Osteocyte (in vitro differentiated cells): ENCODE results near the gene SAMD4A. TPM values are rescaled to one million over a fixed set of nuclear protein-coding genes. Genes with fewer than 3 reads are reported as not detected.

ENCODE experiments used
- DNase-seq: peaks from one replicate; pipeline ENCODE4 v3.0.0; 2021; ENCODE audit warnings: mixed read lengths; ENCODE audit not compliant: unreplicated experiment; ENCODE audit errors: extremely low spot score
- H3K27ac Mint-ChIP-seq: one replicate; pipeline ENCODE4 v1.8.0; 2021; ENCODE audit warnings: mild to moderate bottlenecking, mixed read lengths; ENCODE audit not compliant: unreplicated experiment
- H3K27me3 Mint-ChIP-seq: one replicate; pipeline ENCODE4 v1.8.0; 2021; ENCODE audit warnings: mixed read lengths; ENCODE audit not compliant: unreplicated experiment
- H3K36me3 Mint-ChIP-seq: one replicate; pipeline ENCODE4 v1.8.0; 2021; ENCODE audit warnings: mixed read lengths; ENCODE audit not compliant: unreplicated experiment
- H3K4me1 Mint-ChIP-seq: one replicate; pipeline ENCODE4 v1.8.0; 2021; ENCODE audit warnings: mixed read lengths; ENCODE audit not compliant: unreplicated experiment
- H3K4me3 Mint-ChIP-seq: one replicate; pipeline ENCODE4 v1.8.0; 2021; ENCODE audit warnings: mild to moderate bottlenecking, moderate library complexity, mixed read lengths; ENCODE audit not compliant: unreplicated experiment
- H3K9me3 Mint-ChIP-seq: one replicate; pipeline ENCODE4 v1.8.0; 2021; ENCODE audit warnings: mixed read lengths; ENCODE audit not compliant: unreplicated experiment
- total RNA-seq: library from RNA; stranded (reverse); gene quantifications from 2 replicates; pipeline ENCODE4 v1.2.1, GENCODE V29; 2021
- TF ChIP-seq, protein P1 (sequence below): fragments of 200-600 bp; sonication (generic); IDR thresholded peaks from 2 replicates; pipeline ENCODE4 v1.5.0; 2021; ENCODE audit warnings: antibody characterized with exemption, mild to moderate bottlenecking, moderate library complexity

Gene SAMD4A
- total RNA-seq, 1 donor from 2014 or later = 39.1 TPM

DNA sequence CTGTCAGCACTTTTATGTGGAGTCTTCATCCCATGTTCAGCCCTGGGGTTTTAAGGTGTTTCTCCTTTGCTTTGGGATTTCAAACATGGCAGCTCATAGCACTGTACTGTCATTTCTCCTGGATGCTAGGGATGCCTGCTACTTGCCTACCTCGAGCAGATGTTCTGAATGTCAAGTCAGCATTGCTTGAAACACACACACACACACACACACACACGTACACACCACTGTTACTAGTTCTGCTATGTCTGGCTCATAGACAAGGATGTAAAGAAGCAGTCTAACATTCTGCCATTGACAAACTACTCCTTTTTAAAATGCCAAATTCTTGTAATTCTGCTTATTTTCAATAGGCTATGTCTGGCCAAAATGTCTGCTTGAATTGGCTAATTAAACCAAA, 72.7 kb downstream of the SAMD4A start:
- Mint-ChIP-seq H3K4me1 (peaks cover 58% of the 10 kb centered on the region), H3K4me3 (no peak overlapping the region), H3K9me3 (no peaks in the 10 kb centered on the region), H3K27me3 (no peaks in the 10 kb centered on the region), H3K27ac (no peak overlapping the region), H3K36me3 (no peaks in the 10 kb centered on the region)
- TF ChIP-seq, protein P1, sequence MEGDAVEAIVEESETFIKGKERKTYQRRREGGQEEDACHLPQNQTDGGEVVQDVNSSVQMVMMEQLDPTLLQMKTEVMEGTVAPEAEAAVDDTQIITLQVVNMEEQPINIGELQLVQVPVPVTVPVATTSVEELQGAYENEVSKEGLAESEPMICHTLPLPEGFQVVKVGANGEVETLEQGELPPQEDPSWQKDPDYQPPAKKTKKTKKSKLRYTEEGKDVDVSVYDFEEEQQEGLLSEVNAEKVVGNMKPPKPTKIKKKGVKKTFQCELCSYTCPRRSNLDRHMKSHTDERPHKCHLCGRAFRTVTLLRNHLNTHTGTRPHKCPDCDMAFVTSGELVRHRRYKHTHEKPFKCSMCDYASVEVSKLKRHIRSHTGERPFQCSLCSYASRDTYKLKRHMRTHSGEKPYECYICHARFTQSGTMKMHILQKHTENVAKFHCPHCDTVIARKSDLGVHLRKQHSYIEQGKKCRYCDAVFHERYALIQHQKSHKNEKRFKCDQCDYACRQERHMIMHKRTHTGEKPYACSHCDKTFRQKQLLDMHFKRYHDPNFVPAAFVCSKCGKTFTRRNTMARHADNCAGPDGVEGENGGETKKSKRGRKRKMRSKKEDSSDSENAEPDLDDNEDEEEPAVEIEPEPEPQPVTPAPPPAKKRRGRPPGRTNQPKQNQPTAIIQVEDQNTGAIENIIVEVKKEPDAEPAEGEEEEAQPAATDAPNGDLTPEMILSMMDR = no peak
- no peak for DNase-seq

DNA sequence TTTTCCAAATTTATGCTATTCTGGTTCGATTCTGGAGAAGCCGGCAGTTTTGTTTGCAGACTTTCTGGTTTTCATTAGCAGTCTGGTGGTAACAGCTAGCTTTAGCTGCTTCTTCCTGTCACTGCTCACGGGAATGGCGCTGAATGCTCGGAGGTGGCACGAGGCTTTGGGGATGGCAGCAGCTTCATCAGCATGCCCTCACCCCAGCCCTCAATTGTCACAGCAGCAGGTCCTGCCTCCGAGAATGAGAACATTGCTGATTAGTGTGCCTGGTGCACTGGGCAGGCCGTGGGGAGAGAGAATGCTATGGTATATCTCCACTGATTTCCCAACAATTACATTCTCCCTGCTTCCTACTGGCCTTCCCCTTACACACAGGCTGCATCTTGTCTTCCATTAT, 73.6 kb downstream of the SAMD4A start:
- no peak overlapping the region for H3K27ac Mint-ChIP-seq
- no peaks in the 10 kb centered on the region for H3K36me3 Mint-ChIP-seq
- H3K27me3 Mint-ChIP-seq = no peaks in the 10 kb centered on the region
- H3K4me1 Mint-ChIP-seq = peaks cover 59% of the 10 kb centered on the region
- TF ChIP-seq, protein P1 = no peak
- H3K9me3 Mint-ChIP-seq = no peaks in the 10 kb centered on the region
- DNase-seq = no peak
- H3K4me3 Mint-ChIP-seq = no peak overlapping the region

DNA sequence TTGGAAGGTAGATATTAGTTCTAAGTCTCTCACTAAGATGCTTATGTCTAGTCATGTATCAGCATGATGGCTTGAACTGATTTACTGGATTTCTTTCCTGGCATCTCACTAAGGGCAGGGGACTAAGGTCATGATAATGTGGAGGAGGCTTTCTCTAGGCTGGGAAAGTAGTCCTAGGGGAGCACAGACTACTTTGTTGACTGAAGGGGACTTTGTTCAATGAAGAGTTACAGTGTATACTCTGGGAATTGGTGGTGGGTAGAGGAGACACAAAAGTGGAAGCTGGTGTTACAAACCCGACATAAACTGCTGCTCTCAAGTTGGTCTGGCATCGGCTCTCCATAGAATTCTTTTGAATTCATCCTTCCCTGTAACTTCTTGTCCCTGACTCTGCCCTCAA, 75.2 kb downstream of the SAMD4A start:
- TF ChIP-seq, protein P1 = no peak
- H3K27me3 Mint-ChIP-seq = no peaks in the 10 kb centered on the region
- H3K9me3 Mint-ChIP-seq = no peaks in the 10 kb centered on the region
- no peak overlapping the region for H3K4me3 Mint-ChIP-seq
- H3K36me3 Mint-ChIP-seq = no peaks in the 10 kb centered on the region
- H3K27ac Mint-ChIP-seq = no peak overlapping the region
- H3K4me1 Mint-ChIP-seq = peaks cover 56% of the 10 kb centered on the region
- no peak for DNase-seq

DNA sequence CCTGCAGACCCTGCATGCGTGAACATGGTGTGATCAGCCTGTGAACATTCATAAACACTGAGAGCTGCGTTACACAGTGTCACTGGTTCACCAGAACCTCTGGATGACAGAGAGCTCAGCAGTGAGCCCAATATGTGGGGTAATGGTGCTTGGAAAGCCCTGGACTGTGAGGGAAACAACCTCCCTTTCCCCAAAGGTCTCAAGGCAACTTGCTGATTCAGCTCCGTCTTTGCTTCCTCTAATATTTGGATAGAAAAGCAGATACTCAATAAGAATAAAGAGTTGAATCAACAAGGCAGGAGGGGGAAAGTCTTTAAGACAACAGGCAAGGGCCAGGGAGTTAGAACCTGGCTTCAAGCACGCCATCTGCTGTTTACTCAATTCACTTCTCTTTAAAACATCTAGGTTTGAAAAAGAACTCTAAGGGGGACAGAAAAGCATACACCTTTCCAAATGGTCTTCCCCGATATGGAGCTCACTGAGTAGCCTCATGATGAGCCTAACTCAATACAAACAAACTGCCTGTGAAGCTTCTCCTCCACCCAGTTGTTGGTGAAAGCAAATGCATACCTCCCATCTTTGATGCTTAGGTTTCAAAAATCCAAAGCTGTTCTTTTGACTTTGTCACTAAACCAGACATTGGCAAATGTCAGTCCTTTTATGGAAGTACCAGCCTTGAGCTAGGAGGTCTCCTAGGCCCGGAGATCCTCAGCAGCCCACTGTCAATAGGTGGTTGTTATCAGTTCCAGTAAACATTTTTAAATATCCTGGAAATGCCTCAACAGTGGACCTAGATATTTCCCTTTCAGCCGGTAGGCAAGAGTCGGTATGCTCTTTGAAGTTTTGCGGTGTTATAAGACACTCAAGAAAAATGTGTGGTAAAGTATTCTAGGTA, 76.1 kb downstream of the SAMD4A start:
- DNase-seq = no peak
- H3K36me3 Mint-ChIP-seq = no peaks in the 10 kb centered on the region
- peak overlapping the region; percentile 87 for H3K27ac Mint-ChIP-seq
- peaks cover 47% of the 10 kb centered on the region for H3K4me1 Mint-ChIP-seq
- H3K4me3 Mint-ChIP-seq = no peak overlapping the region
- no peaks in the 10 kb centered on the region for H3K9me3 Mint-ChIP-seq
- no peaks in the 10 kb centered on the region for H3K27me3 Mint-ChIP-seq
- TF ChIP-seq, protein P1 = peak; percentile 44

DNA sequence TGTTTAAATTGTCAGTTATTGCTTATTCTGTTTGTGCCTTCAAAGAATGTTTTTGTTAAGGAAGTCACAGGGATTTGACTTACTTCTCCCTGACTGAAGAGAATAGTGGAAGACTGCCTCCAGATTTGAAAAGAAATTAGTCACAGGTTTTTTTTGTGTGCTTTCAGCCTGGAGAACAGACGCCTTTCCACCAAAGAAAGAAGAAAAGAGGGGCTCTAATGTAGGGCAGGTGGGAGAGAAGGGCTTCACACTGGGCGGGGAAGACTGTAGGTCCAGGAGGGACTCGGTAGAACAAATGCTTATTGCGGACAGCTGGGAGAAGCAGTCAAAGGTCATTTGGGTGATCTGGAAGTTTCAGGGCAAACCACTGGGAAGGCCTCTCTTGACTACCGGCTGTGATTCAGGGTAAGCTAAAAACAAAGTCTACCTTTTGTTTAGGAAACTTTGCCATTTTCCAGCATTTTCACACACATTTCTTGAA, 76.8 kb downstream of the SAMD4A start:
- Mint-ChIP-seq H3K36me3 (no peaks in the 10 kb centered on the region), H3K27ac (peak overlapping the region; percentile 87), H3K9me3 (no peaks in the 10 kb centered on the region), H3K27me3 (no peaks in the 10 kb centered on the region), H3K4me1 (peaks cover 40% of the 10 kb centered on the region), H3K4me3 (no peak overlapping the region)
- no peak for DNase-seq
- TF ChIP-seq, protein P1 = no peak
